OCI-LY1 (cell line): Measurements from ENCODE around the gene RNF181.

Experiments used
- CTCF ChIP-seq: fragments of 200-600 bp; sonication (generic), shearing (Covaris generic); IDR thresholded peaks from 2 replicates; pipeline ENCODE4 v1.5.1; 2017; ENCODE audit warnings: mild to moderate bottlenecking, antibody characterized with exemption, low read length, moderate library complexity, mixed read lengths
- EZH2 ChIP-seq: fragments of 200-600 bp; sonication (generic), shearing (Covaris generic); IDR thresholded peaks from 2 replicates; pipeline ENCODE4 v1.8.0; 2017; ENCODE audit warnings: borderline replicate concordance, mixed run types, mild to moderate bottlenecking, antibody characterized with exemption, low read length, moderate library complexity, mixed read lengths

- no peak for TF ChIP-seq CTCF
- TF ChIP-seq EZH2 = no peak
Observed at GRCh38 chr2:85598594-85599340, 3.2 kb downstream of the RNF181 start.
